ENCODE results near the gene MYO9B.
A peak's percentile ranks its signal among the peaks of the same experiment; 100 is the strongest.
"Not testable (repeated sequence)": the region's sequence is repeated elsewhere in the genome, so short reads cannot be mapped to it uniquely, and the experiment has no call there.

Gene MYO9B

DNA sequence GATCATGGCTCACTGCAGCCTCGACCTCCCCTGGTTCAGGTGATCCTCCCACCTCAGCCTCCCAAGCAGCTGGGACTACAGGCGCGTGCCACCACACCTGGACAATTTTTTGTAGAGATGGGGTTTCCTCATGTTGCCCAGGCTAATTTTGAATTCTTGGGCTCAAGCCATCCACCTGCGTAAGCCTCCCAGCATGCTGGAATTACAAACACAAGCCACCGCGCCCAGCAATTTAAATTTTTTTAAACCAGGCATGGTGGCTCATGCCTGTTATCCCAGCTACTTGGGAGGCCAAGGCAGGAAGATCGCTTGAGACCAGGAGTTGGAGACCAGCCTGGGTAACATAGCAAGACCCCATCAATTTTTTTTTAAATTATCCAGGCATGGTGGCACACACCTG, 79.7 kb downstream of the MYO9B start:
- no peak for DNase-seq

DNA sequence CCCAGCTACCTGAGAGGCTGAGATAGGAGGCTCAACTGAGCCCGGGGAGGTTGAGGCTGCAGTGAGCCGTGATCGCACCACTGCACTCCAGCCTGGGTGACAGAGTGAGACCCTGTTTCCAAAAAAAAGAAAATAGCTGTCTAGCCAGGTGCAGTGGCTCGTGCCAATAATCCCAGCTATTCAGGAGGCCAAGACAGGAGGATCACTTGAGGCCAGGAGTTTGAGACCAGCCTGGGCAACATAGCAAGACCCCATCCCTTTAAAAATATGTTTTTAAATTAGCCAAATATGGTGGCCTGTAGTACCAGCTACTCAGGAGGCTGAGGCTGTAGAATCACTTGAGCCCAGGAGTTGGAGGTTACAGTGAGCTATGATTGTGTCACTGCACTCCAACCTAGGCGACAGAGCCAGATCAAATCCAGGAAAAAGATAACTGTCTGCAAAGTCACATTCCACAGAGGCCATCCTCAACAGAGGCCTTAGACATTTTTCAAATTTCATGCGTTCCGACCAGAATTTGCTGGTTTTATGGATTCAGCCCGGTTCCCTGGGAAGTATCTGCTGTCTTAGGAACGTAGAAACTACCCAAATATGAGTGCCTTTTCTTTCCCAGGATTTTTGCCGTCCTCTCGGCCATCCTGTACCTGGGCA, 80.8 kb downstream of the MYO9B start:
- no peak for DNase-seq

DNA sequence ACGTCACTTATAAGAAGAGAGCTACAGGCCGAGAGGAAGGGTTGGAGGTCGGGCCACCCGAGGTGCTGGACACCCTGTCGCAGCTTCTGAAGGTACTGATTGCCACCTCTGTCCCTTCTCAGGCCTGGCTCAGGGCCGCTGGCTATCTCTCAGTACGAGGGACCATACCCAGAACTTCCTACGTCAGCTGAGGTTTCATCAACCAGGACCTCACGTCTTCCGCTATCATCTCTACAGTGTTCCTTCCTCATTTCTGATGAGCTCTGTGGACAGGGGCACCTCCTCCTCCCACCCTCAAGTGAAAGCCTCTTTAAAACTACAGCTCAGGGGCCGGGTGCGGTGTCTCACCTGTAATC, 81.3 kb downstream of the MYO9B start:
- DNase-seq = no peak

DNA sequence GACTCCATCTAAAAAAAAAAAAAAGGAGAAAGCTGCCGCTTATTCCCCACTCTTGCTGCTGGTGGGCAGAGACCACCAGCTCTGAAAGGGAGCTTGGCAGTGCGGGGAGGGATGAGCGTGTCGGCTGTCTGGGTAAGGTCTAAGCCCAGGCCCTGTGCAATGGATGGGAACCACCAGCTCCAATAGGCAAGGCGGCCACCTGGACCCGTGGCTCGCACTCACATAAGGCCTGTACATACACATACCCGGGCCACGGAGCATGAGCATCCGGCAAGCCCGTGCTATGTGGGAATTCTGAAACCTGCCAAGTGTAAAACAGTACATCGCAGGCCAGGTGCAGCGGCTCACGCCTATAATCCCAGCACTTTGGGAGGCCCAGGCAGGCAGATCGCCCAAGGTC, 83.0 kb downstream of the MYO9B start:
- no peak for DNase-seq

DNA sequence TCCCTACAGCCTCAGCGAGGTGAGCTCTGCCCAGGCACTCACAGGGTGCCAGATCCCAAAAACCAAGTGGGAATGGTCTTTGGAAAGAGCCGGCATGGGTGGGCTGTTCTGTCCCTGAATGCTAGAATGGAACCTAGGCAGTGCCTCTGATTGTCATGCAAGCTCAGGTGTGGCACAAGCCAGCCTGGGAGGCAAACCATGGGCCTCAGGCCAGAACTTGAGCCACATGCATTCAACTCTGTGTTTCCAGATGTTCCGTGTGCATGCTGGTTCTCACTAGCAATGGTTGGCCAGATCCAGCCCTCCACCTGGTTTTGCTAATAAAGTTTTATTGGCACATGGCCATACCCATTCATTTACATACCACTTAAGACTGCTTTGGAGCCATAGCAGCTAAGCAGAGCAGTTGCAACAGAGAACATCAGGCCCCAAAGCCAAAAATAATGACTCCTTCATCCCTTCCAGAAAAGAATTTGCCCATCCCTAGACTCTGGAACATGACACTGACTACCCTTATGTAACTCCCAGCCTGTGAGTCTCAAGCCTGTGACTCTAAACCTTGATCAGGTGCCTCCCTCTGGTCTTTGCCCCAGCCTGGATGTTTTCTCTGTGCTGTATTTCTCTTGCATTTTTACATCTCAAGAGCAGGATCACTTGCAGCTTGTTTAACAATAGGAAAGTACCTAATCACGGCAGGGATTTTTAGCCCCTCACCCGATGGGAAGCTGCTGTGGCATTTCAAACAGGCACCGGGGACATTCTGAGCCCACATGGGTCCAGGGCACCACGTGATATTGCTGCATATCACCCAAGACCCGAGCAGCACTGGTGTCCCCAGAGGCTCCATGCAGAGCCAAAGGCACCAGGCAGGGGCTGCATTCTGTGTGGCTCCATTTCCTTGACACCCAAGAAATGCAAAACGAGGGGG, 84.2 kb downstream of the MYO9B start:
- DNase-seq = no peak

DNA sequence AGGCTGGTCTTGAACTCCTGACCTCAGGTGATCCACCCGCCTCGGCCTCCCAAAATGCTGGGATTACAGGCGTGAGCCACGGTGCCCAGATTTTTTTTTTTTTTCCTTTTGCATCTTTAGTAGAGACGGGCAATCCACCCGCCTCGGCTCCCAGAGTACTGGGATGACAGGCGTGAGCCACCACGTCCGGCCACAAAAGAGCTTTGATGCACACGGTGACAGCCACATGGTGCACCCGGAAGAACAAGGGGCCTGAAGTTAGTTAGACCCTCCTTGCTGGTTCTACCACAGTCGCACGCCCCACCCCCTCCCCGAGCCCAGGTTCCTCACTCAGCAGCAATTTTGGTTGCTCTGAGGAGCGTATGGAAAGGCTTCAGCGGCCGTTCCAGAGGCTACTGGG, 85.3 kb downstream of the MYO9B start:
- DNase-seq = no peak

DNA sequence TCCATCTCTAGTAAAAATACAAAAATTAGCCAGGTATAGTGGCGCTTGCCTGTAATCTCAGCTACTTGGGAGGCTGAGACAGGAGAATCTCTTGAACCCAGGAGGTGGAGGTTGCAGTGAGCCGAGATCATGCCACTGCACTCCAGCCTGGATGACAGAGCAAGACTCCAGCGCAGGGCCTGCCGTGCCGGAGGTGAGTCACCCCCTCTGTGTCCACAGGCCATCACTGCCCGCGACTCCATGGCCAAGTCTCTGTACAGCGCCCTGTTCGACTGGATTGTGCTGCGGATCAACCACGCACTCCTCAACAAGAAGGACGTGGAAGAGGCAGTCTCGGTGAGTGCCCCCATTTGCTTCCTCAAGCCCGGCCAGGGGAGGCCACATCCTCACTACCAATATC, 86.6 kb downstream of the MYO9B start:
- not testable (repeated sequence) for DNase-seq

DNA sequence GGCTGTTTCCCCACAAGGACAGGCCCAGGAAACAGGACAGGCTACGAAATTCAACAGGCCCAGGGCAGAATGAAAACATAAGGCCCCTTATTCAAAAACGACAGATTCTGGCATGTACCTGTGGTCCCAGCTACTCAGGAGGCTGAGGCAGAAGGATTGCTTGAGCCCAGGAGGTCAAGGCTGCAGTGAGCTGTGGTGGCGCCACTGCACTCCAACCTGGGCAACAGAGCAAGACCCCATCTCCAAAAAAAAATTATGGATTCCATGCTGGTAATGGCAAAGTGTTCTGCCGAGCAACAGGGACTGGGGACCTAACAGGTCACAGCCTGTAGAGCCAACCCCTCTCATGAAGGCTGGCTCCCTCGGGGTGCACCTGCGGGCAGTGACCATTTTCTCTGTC, 87.0 kb downstream of the MYO9B start:
- DNase-seq = no peak

DNA sequence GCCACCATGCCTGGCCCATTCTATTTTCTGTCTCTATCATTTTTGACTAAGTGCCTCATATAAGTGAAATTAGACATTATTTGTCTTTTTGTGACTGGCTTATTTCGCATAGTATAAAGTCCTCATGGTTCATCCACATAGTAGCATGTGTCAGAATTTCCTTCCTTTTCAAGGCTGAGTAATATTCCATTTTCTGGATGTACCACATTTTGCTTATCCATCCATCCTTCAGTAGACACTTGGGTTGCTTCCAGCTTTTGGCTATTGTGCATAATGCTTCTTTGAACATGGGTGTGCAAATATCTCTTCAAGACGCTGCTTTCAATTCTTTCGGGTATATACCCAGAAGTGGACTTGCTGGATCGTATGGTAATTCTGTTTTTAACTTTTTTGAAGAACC, 88.1 kb downstream of the MYO9B start:
- DNase-seq = no peak

DNA sequence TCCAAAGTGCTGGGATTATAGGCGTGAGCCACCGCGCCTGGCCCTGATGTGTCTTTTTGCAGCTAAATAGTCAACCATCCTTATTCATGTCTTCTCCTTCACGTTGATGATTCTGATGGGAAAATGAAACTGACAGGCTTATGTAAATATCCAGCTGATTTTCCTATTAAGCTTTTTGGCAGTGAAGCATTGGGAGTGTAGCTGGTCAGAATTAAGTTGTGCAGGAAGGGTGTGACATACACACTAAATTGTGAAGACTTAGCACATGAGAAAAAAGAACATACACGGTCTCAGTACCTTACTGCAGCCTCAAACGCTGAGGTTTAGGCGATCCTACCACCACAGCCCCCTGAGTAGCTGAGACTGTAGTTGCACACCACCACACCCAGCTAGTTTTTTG, 89.1 kb downstream of the MYO9B start:
- DNase-seq = no peak

DNA sequence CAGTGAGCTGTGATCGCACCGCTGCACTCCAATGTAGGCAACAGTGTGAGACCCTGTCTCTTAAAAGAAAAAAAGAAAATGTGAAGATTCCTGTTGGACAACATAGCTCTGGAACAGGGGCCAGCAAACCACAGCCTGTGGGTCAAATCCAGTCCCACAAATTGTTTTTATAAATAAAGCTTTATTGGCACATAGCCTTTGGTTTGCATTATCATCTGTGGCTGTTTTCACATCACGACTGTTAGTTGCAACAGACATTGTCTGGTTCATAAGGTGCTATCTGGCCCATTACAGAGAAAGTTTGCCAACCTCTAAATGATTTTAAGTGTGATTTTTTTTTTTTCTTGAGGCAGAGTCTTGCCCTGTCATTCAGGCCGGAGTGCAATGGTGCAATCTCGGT, 90.1 kb downstream of the MYO9B start:
- no peak for DNase-seq

DNA sequence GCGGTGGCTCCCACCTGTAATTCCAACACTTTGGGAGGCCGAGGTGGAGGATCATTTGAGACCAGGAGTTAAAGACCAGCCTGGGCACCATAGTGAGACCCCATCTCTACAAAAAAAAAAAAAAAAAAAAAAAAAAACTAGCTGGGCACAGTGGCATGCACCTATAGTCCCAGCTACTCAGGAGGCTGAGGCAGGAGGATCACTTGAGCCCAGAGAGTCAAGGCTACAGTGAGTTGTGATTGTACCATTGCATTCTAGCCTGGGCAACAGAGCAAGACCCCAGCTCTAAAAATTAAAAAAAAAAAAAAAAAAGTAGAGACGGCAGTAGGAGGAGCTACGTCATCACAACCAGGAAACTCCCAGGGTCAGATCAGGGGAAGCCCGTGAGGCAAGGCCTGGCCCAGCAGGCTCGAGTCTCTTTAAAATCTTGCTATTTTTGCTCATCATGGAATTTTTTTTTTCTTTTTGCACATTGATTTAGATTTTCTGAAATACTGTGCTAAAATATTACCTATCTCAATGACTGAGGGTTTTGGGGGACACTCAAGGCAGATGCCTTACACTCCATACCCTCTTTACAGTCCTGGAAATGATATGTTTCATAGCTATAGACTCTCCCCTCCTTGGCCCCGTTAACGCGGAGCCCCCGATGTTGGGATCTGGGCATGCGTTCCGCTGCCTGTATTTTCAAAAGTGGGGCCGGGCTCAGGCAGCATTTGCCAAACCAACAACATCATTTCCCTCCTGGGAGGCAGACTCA, 95.1 kb downstream of the MYO9B start:
- no peak for DNase-seq

DNA sequence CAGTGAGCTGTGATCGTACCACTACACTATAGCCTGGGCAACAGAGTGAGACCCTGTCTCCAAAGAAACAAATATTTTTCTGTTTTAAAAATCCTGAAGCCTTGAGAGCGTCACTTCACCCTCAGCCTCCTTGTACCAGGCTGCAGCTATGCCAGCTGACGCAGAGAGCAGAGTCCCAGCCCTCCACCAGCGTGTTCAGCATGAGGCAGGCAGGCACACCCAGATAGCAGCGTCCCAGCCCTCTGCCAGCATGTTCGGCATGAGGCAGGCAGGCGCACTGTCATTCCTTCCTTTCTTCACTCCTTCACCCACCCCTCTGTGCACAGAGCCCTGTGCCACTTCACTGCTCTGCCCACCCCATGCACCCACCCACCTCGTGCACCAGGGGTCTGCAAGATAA, 96.3 kb downstream of the MYO9B start:
- no peak for DNase-seq

DNA sequence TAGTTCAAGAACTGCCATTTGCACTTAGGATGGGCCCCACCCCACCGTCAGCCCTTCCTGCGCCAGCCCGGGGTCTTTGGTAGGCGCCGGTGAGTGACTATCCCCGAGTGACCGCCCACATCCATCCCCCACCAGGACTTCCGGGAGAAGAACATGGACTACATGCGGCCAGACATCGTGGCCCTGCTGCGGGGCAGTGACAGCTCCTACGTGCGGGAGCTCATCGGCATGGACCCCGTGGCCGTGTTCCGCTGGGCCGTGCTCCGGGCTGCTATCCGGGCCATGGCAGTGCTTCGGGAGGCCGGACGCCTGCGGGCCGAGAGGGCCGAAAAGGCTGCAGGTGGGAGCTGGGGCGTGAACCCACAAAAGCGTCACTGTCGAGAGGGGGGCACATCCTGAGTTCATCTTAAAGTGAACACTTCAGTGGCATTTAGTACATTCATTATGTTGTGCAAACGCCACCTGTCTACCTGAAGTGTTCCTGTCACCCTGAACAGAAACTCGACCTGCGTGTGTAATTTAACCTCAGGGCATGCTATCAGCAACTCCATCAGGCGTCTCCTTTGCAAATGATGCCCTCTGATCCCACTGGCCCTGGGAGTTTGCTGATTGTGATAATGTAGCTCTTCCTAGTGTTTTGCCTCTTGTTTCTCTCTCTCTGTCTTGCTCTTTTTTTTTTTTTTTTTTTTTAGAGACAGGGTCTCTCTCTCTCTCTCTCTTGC, 97.2 kb downstream of the MYO9B start:
- DNase-seq = peak; percentile 43

DNA sequence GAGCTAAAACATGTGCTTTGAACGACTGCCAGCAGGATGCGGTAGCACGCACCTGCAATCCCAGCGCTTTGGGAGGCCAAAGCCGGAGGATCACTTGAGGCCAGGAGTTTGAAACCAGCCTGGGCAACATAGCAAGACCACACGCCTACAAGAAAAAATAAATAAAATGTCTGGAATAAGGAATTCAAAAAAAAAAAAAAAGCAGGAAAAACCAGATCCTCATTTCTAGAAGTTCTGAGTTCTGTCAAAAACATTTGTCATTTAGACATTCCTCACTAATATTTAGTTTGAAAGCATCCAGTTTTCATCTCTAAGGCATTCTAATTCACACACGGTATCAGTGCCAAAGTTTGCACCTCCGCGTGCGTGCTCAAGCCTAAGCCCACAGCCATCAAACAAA, 102.7 kb downstream of the MYO9B start:
- DNase-seq = no peak

DNA sequence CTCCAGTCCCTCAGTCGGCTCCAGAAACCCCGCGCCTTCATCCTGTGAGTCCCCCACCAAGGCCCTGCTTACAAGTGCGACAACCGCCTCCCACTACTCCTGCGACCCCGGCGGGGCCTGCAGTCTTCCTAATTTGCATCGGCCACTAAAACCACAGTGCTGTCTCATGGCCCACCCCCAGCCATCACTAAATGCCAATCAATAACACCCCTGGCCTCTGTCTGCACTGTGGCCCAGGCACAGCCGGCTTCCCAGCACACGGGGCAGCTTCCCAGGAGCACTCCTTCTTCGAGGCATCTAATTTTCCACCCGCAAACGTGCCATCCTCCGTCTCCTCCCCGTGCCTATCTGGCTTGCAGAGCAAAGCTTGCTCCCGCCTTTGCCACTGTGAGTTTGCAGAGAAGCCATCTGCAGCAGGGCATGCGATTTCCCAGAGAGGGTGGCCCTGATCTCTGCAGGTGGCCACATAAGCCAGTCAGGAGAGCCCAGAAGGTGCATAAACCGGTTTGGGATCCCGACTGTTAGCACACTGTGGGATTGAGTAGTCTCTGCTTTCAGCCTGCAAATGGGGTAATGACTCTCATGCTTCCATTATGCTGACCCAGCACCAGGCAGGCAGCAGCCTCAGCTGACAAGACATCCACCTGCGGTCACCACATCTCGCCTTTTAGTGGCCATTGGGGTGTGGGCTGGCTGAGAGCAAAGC, 105.6 kb downstream of the MYO9B start:
- peak; percentile 53 for DNase-seq

DNA sequence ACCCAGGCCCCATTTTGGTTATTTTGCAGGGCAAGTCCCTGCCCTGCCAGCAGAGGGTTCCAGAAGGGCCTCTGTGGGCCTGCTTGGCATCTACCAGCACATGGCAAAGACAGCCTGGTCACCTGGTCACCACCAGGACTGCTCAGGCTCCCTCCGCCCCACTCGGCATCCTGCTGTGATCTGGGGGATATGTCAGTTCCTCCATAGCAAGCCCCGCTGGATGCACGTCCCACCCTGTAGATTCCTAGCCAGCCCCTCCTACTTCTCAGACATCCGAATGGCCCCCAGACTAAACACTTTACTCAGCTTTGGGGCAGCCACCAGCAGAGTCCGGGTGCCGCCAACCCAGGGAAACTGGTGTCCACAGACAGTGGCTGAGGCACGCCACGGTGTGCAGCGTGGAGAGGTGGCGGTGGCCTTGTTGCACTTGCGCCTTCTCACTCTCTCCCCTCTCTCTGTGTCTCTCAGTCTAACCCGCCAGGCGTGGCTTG, 107.7 kb downstream of the MYO9B start:
- no peak for DNase-seq

DNA sequence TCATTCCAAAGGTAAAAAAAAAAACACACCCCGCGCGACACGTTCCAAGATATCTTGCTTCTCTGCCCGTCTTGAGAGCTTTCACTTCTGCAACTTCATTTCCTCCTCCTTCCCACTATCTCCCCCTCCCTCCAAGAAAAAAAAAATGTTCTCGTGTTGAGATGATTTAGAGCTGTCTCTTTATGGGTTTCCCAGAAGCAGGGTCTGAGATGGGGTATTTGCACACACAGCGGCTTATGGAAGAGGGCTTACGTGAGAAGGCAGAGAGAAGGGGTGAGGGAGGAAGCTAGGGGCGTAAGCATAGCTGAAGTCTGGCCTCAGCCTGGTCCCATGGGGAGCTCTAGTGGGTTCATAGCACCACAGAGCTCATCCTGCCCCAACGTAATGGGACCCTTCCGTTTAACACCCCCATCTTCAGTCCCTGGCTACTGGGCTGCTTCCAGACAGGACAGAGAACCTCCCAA, 108.3 kb downstream of the MYO9B start:
- DNase-seq = no peak

DNA sequence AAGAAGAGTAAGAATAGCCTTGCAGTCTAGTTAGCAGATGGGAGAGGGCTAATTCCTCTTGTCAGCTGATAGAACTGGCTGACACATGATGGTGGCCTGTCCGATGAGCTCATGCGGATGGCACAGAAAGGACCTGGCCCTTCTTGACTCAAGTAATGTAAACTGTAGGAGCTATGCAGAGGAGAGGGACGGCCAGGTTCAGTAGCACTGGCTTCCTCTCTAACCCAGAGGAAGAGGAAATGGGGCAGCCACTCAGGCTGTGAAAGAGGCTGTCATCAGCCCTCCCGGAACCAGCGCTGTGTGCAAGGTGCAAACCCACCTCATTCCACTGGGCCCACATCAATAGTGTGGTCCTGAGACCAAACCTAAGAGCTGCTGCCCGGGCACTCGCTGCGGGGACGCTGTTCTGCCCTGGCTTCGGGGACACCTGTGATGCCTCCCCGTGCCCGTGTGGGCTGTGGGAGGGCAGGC, 108.8 kb downstream of the MYO9B start:
- DNase-seq = no peak

DNA sequence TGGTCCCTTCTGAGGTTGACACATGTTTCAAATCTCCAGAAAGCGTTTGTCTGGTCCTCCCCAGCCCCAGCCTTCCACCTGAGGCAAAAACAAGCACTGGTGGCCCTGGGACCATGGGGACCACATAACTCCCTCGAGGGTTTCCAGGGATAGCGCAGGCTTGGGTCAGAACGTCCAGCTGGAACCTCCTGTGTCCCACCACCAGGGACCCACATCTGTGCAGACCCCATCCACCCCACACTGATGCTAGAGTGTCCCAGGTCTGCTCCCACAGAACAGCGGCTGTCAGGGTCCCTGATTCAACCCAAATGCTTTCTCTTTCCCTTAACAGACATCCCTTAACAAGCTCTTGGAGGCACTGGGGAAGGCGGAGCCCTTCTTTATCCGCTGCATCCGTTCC, 110.0 kb downstream of the MYO9B start:
- no peak for DNase-seq

DNA sequence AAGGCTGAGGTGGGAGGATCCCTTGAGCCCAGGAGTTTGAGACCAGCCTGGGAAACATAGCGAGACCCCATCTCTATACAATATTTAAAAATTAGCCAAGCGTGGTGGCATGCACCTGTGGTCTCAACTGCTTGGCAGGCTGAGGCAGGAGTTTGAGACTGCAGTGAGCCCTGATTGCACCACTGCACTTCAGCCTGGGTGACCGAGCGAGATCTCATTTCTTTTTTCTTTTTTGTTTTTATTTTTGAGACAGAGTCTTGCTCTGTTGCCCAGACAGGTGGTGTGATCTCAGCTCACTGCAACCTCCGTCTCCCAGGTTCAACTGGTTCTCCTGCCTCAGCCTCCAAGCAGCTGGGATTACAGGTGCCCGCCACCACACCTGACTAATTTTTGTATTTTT, 116.2 kb downstream of the MYO9B start:
- DNase-seq = not testable (repeated sequence)

DNA sequence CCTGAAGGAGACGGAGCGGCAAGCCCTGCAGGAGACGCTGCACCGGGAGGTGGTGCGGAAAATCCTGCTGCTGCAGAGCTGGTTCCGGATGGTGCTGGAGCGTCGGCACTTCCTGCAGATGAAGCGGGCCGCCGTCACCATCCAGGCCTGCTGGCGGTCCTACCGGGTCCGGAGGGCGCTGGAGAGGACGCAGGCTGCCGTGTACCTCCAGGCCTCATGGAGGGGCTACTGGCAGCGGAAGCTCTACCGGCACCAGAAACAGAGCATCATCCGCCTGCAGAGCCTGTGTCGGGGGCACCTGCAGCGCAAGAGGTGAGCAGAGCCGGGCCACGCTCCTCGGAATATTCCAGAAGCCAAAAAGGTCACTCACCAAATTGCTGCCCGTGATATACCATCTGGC, 117.2 kb downstream of the MYO9B start:
- DNase-seq = no peak

Data from NCI-H510A treated with DMSO at 0.1 percent for 48 hours (cell line).